Stimulated activated CD4-positive, alpha-beta T cell treated with anti-CD3 and anti-CD28 coated beads, TNF-alpha, amount 100 ng/mL, for 1 hour (primary cell): ENCODE results near the gene SNRNP70.
"Not testable (repeated sequence)": the region's sequence is repeated elsewhere in the genome, so short reads cannot be mapped to it uniquely, and the experiment has no call there.

Source experiments
- DNase-seq, 3 donors: peaks; one replicate each; pipeline ENCODE4 v3.0.0-alpha.2; 2020; ENCODE audit warnings: low read depth in 3 of 3, low spot score in 1 of 3

The SNRNP70 gene, protein sequence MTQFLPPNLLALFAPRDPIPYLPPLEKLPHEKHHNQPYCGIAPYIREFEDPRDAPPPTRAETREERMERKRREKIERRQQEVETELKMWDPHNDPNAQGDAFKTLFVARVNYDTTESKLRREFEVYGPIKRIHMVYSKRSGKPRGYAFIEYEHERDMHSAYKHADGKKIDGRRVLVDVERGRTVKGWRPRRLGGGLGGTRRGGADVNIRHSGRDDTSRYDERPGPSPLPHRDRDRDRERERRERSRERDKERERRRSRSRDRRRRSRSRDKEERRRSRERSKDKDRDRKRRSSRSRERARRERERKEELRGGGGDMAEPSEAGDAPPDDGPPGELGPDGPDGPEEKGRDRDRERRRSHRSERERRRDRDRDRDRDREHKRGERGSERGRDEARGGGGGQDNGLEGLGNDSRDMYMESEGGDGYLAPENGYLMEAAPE

DNA sequence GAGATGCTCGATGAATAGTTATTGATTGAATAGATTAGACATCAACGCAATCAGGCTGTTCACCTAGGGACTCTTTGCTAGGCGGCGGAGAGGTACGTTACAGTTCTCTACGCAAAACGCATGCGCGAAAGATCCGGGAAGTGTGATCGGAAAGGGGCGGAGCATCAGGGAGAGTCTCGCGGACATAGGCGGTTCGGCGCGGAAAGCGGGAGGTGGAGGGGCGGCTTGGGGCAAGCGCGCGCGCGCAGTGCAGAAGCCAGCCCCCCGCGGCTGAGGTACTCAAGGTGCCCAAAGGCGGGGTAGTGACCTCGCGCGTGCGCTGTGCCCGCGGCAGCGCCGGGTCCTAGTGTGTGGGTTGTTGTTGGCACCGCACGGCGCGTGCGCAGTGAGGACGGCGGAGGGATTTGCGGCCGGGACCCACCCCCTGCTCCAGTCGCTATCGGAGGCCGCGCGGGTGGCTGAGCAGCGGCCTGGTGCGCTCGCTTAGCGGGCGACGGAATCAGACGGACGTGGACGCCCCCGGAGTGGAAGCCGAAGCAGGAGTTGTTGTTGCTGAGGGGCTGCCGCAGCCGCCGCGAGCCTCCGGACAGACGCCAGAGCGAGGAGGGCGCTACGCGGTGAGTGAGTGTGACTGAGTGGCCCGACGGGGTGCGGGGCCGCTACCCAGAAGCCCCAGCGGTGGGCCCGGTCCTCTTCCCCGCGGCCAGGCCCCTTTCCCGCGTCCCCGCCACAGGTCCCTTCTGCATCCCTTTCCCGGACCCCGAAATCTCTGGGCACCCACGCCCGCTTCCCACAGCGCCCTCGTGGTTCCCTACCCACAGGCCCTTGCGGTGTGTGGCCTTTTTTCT is at the start of gene SNRNP70:
Gene SNRNP70, plus strand, starts transcription at position 432 of the 848 bp plus-strand sequence. CDS start 964 bp downstream, outside the sequence.
- DNase-seq = peak; percentile 97 to 100 (median 99)

DNA sequence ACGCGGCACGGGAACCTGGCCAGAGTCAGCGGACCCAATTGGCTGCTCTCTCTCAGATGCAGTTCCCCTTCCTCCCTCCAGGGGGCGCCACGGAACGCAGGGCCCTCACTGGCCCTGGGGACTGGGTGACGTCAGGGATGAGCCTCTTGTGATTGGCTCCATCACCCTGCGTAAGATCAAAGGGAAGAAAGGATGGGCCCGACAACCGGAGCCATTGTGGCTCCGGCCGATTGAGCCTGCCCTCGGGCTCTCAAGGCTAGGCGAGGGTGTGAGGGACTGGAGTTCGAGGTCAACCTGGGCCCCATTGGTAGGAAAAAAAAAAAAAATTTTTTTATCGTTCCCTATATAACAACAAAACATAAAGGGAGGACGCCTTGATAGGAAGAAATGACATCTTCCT is 48.4 kb upstream of the SNRNP70 start, which contains the start of gene CGB1:
Gene CGB1, minus strand, starts transcription at position 81 of the 400 bp plus-strand sequence. CDS start 184 bp downstream, outside the sequence.
- not testable (repeated sequence) for DNase-seq

DNA sequence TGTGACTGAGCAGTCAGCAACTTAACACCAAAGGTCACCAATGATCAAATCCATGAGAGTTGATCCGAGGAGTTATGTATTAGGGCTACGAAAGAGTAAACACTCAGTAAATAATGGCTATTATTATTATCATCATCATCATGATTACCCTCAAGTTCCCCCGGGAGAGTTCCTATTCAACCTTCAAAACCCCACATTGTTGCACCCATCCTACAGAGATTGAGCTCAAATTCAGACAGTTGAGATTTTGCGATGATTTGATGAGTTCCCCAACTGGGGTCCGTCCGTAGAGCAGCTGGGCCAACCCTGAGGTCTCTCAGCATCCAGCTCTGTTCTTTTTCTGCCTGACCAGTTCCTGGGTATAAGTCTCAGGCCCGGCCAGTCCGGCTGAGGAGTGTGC is 47.1 kb upstream of the SNRNP70 start:
- DNase-seq = not testable (repeated sequence)

DNA sequence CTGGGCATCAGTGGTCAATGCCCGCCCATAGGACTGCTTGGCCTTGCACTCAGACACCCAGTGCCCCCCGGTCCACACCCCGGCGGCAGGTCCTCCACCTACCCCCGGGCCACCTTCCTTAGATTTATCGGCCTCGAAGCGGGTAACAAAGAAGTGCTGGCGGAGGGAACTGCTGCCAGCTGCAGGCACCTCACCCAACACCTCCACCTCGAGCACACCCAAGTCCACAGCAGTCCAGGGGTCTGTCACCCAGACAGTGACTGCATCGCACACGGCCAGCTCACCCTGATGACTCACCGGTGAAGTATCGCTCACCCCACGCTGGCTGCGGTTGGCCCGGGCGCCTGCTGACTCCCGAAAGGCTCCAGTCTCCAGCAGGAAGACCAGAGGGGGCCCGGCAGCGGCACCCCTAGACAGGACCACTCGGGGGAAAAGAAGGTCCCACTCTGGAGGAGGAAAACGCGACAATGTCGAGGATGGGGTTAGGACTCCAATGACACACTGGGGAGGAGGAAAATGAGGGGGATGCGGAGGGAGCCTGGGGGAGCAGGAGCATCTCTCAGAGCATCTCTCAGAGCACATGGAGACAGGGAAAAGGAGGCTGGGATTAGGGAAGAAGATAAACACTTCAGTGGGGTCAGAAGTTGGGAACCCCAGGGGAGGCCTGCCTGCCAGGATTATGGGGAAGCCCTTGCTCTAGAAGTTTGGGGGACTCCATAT is 46.5 kb upstream of the SNRNP70 start:
- not testable (repeated sequence) for DNase-seq

DNA sequence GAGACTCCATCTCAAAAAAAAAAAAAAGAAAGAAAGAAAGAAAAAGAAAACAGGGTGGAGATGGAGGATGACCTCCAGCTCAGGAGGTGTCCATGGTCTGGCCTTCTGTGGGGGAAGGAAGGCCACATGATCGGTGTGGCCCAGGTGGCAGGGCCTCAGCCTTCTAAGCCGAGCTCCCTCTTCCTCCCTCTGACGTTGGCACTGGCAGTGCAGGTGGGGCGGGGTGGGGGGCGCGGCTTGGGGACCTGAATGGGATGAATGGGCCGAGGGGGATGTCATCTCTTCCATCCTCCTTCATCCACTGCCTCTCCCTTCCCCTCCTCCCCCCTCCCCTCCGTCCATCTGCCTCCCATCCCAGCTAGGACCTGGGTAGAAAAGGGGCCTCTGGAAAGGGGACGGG is 45.5 kb upstream of the SNRNP70 start:
- not testable (repeated sequence) for DNase-seq

DNA sequence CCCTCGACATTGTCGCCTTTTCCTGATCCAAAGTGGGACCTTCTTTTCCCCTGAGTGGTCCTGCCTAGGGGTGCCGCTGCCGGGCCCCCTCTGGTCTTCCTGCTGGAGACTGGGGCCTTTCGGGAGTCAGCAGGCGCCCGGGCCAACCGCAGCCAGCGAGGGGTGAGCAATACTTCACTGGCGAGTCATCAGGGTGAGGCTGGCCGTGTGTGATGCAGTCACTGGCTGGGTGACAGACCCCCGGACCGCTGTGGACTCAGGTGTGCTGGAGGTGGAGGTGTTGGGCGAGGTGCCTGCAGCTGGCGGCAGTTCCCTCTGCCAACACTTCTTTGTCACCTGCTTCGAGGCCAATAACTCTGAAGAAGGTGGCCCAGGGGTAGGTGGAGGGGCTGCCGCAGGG is 43.1 kb upstream of the SNRNP70 start:
- DNase-seq = no peak

DNA sequence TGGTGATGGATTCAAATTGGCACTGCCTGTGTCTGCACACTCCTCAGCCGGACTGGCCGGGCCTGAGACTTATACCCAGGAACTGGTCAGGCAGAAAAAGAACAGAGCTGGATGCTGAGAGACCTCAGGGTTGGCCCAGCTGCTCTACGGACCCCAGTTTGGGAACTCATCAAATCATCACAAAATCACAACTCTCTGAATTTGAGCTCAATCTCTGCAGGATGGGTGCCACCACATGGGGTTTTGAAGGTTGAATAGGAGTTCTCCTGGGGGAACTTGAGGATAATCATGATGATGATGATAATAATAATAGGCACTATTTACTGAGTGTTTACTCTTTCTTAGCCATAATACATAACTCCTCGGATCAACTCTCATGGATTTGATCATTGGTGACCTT is 42.6 kb upstream of the SNRNP70 start:
- not testable (repeated sequence) for DNase-seq

DNA sequence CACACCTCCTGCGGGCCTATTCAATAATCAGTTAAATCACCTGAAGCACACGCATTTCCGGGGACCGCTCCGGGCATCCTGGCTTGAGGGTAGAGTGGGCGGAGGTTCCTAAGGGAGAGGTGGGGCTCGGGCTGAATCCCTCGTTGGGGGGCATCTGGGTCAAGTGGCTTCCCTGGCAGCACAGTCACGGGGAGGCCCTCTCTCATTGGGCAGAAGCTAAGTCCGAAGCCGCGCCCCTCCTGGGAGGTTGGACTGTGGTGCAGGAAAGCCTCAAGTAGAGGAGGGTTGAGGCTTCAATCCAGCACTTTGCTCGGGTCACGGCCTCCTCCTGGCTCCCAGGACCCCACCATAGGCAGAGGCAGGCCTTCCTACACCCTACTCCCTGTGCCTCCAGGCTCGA is 41.7 kb upstream of the SNRNP70 start, which contains the start of gene CGB5:
Gene CGB5, plus strand, starts transcription at position 301 of the 400 bp plus-strand sequence. CDS start 362 bp downstream, outside the sequence.
- DNase-seq = not testable (repeated sequence)

GRCh38 chr19:49049011-49049410 is 36.2 kb upstream of the SNRNP70 start, which contains the start of gene CGB8:
Gene CGB8, minus strand, starts transcription at chr19:49049111. Its CDS starts 372 bp downstream, at chr19:49048739.
- not testable (repeated sequence) for DNase-seq

- not testable (repeated sequence) for DNase-seq
These were observed 35.4 kb upstream of the SNRNP70 start for GRCh38 chr19:49049834-49050233.

DNA sequence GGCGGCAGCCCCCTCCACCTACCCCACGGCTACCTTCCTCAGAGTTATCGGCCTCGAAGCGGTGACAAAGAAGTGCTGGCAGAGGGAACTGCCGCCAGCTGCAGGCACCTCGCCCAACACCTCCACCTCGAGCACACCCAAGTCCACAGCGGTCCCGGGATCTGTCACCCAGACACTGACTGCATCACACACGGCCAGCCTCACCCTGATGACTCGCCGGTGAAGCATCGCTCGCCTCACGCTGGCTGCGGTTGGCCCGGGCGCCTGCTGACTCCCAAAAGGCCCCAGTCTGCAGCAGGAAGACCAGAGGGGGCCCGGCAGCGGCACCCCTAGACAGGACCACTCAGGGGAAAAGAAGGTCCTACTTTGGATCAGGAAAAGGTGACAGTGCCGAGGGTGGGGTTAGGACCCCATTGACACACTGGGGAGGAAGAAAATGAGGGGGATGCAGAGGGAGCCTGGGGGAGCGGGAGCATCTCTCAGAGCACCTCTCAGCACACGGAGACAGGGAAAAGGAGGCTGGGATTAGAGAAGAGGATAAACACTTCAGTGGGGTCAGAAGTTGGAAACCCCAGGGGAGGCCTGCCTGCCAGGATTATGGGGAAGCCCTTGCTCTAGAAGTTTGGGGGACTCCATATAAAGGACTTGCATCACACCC is 34.7 kb upstream of the SNRNP70 start:
- not testable (repeated sequence) for DNase-seq

GRCh38 chr19:49056101-49056901 is 28.9 kb upstream of the SNRNP70 start:
- peak; percentile 14 to 39 (median 21) for DNase-seq

DNA sequence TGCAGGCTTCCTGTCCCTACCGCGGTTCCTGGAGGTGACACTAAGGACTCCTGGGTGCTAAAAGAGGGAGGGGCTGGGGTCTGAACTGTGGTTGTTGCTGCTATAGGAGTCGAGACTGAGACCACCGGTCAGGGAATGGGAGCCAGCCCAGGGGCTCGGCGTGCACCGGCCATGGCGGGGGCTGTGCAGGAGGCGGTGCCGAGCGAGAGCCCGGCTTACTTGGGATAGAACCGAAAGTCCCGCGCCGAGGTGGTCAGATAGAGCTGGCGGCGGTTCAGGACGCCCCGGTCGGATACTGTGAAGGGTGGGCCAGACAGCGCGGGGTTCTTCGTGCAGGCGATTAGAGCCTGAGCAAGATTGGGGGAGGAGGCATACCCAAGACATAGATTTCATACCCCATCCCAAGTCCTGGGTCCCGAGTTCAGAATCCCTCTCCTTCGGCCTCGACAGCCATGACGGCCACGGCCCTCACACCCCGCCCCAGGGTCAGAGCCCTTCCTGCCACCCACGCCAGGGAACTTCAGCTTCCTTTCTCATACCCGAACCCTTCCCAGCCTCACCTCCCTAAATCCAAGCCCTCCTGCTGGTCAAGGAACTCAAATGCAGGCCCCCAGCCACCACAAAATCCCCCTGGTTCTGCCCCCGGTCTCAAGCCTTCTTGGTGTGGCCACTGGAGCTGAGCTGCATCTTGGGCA is 28.2 kb upstream of the SNRNP70 start:
- DNase-seq = not testable (repeated sequence)

DNA sequence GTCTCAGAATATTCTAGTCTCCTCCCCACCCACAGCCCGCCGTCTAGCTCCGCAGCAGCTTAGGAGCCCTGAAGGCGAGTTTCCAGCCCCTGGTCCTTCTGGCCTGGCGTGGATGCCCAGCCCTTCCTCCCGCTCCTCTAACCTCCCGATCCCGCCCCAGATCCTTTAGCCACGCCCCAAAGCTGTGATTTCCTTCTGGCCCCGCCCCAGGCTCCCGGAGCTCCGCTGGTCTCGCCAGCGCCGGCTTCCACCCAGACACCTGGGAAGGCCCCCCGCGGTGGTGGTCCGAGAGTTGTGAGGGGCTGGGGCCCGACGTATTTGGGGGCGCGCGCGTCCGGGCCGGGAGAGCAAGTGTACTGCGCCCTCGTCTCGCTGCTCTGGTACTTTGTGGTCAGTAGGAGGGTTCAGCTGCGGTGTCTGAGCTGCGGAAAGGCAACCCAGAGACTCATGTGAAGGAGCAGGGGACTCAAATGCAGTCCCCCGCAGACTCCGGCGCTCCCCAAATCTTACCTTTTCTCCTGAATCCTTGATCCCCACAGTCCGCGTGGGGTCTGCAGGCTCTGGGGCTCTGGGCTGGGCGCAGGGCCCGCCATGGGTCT is 27.5 kb upstream of the SNRNP70 start, which contains the start of gene CGB7:
Gene CGB7, minus strand, starts transcription at position 114 of the 599 bp plus-strand sequence. CDS start 2,374 bp downstream, outside the sequence.
- DNase-seq = no peak

- DNase-seq = no peak
These were observed 26.7 kb upstream of the SNRNP70 start for GRCh38 chr19:49058562-49058961.

DNA sequence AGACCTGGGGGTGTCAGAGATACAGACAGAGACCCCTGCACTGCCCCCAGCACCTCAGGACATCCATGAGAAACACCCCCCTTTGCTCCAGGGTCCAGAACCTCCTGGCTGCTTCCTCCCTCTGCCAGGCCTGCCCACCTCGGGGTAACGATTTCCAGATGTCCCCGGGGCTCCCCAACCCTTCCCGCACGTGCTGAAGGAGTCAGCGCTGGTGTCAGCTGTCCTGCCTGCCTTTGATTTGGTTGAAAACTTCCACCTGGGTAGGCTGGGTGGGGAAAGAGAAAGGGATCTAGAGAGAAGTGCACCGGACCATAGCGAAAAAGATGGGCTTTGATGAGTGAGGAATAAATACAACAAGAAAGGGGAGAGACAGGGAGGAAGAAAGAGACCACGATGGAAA is 26.2 kb upstream of the SNRNP70 start:
- DNase-seq = no peak

- no peak for DNase-seq
These were observed 24.3 kb upstream of the SNRNP70 start for GRCh38 chr19:49061000-49061399.

GRCh38 chr19:49061445-49061844 is 23.8 kb upstream of the SNRNP70 start:
- no peak for DNase-seq
